ENCODE measurements around the gene EPS8L2. TPM values are rescaled to one million over a fixed set of nuclear protein-coding genes. Genes with fewer than 3 reads are reported as not detected.
A peak's percentile ranks its signal among the peaks of the same experiment; 100 is the strongest.

Gene EPS8L2
- polyA plus RNA-seq, 5 donors, result 41.3 to 88.7 (median 81.2) TPM

GRCh38 chr11:747158-748006 is 41.4 kb downstream of the EPS8L2 start, which contains the start of gene TALDO1:
TALDO1 (plus strand) TSS chr11:747464; CDS start chr11:747482, 18 bp downstream.
- peak; percentile 85 to 86 for DNase-seq

DNA sequence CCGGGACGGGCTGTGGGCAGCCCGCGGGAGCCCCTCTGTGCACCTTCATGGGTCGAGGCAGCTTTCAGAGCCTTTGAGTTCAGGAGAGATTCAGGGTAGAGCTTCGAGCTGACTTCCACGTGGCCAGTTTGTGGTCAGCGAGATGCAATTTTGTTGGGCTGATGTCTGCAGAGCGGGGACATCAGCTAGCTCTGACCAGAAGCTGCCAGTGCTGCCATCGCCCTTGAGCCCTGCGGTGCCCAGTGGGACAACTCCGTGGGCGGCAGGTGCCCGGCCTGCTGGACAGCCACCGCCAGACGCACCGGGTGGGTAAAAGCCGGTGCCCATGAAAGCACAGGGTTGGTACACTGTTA is 42.0 kb downstream of the EPS8L2 start:
- DNase-seq, result no peak

DNA sequence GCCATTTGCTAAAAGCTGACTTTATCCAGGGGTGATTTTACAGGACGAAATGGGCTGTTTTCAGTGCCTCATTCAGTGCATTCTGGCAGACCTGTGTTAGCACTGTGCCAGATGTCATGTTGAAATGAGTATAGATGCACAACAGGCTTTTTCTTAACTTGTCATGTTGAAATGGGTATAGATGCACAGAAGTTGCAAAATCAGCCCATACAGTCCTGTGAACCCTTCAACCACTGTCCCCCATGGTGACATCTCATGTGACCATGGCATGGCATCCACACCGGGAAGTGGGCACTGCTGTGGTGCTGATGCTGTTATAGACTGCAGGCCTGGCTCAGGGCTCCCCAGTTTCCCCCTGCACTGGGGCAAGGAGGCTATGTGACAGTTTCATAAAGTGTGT is 43.7 kb downstream of the EPS8L2 start:
- no peak for DNase-seq

- DNase-seq, result no peak
These were observed 54.2 kb downstream of the EPS8L2 start for GRCh38 chr11:760236-760635.

GRCh38 chr11:761526-762108 is 55.6 kb downstream of the EPS8L2 start:
- no peak for DNase-seq

- DNase-seq, result no peak
These were observed 56.5 kb downstream of the EPS8L2 start for GRCh38 chr11:762421-763072.

- no peak for DNase-seq
These were observed 57.0 kb downstream of the EPS8L2 start for GRCh38 chr11:763073-763463.

DNA sequence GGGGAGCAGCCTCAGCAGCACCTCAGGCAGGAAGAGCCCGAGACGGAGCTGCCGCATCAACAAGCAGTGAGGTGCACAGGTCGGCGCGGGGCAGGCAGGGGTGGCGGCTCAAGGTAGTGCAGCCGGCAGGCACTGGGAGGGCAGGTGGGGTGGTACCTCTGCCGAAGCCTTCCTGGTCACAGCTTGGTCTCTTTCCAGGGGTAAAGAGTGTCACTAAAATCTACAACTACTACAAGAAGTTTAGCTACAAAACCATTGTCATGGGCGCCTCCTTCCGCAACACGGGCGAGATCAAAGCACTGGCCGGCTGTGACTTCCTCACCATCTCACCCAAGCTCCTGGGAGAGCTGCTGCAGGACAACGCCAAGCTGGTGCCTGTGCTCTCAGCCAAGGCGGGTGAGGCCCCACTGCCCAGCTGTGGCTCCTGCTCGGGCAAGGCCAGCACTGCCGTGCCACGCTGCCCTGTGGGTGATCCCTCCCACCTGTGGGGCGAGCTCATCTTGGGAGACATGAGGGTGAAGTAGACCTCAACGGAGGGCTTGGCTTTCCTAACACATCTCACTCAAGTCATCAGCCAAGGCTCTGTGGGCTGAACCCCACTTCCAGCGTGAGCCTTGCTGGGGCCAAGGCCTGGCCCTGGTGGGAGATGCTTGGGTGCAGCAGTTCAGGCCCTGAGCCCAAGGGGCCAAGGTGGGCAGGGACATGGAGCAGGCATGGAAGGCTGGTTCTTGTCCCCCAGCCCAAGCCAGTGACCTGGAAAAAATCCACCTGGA is 57.7 kb downstream of the EPS8L2 start:
- DNase-seq, result no peak

DNA sequence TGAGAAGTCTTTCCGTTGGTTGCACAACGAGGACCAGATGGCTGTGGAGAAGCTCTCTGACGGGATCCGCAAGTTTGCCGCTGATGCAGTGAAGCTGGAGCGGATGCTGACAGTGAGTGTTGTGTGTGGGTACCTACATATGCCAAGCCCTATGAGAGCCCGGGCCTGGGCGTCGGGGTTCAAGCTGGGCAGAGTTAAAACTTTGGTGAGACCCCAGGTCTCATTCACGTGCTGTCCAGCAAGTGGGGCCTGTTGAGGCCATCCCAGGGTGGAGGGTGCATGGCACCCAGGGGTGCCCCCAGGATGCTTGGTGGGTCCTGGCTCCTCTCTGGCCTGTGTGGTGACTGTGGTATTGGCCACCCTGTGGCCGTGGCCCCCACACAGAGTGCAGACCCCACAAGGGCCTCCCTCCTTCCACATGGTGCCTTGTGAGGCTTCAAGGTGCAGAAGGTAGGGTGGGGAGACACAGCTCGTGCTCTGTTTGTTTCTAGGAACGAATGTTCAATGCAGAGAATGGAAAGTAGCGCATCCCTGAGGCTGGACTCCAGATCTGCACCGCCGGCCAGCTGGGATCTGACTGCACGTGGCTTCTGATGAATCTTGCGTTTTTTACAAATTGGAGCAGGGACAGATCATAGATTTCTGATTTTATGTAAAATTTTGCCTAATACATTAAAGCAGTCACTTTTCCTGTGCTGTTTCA is 58.4 kb downstream of the EPS8L2 start:
- no peak for DNase-seq

DNA sequence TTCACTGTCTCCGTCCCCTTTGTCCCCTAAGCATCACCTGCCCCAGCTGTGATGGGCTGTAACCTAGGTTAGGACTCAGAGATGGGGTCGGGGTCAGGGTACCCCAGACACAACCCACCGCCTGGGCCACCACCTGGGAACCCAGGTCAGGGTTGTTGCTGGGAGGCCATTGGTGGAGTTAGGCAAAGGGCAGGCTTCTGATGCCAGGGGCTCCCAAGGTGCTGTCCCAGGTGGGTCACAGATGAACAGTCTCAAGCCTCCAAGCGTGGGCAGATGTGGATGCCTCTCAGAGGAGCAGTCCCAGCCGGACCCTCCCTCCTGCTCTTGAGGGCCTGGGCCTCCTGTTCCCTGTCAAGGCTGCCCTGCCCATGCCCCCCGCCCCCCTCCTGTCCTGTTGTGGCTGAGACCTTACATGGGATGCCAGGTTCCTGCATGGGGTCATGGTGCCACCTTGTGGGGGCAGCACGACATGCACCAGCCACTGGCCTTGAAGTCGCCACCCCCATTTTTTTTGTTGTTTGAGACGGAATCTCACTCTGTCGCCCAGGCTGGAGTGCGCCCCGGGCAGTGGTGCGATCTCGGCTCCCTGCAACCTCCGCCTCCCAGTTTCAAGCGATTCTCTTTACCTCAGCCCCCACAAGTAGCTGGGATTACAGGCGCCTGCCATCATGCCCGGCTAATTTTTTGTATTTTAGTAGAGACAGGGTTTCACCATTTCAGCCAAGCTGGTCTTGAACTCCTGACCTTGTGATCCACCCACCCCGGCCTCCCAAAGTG is 59.2 kb downstream of the EPS8L2 start:
- no peak for DNase-seq

- no peak for DNase-seq
These were observed 59.7 kb downstream of the EPS8L2 start for GRCh38 chr11:765802-766091.

DNA sequence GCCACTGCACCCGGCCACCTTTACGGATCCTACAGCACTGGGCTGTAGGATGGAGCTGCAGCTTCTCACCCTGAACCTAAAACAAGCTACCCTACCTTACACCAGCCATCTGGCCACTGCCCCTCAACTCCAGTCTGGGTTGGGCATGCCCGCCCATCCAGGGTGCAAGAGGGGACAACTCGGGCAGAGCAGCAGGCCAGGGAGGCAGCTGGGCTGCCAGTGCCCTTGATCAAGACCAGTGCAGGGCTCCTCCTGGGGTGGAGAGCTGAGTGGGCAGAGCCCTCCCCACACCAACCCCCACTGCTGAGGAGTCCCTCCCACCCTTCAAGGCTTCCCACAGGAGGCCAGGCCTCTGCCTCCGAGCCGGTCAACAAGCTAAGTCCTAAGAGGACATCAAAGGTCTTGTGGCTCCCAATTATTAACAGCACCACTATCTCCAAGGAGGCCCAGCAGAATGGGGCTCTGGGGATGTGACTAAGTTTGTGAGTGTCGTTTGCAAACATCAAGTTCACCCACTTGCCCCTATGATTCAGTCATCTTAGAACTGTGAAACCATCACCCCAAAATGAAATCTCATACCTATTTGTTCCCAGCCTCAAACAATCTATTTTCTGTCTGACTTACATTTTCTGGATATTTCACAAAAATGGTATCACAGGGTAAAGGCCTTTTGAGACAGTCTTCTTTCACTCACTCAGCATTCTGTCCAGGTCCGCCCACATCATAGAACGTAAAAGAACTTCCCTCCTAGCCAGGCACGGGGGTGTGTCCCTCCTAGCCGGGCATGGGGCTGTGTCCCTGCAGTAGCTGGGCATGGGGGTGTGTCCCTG is 60.3 kb downstream of the EPS8L2 start:
- DNase-seq, result no peak

DNA sequence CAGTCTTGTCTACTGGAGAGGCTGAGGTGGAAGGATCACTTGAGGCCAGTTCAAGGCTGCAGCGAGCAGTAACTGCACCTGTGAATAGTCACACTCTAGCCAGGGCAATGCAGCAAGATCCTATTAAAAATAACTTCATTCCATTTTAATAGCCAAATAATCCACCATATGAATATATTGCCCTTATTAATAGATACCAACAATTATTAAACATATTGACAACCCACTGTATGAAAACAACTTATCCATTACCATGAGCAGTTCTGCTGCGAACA is 60.8 kb downstream of the EPS8L2 start:
- no peak for DNase-seq

DNA sequence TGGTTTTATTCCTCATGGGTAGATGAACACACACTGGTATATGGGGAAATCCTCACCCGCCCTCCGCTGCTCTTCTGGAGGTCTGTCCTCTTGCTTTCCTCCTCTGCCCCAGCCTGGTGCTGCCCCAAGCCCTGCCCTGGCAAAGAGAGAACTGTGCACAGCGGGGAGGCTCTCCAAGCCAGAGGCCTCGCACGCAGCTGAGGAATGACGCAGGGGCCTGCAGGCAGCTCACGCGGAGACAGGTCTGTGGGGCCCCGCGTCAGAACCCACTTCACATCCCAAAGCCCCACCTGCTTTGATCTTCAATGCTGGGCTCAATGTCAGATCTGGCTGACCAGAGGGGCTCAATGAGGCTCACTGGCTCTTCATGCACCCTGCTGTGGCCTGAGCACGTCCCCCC is 61.2 kb downstream of the EPS8L2 start:
- no peak for DNase-seq

DNA sequence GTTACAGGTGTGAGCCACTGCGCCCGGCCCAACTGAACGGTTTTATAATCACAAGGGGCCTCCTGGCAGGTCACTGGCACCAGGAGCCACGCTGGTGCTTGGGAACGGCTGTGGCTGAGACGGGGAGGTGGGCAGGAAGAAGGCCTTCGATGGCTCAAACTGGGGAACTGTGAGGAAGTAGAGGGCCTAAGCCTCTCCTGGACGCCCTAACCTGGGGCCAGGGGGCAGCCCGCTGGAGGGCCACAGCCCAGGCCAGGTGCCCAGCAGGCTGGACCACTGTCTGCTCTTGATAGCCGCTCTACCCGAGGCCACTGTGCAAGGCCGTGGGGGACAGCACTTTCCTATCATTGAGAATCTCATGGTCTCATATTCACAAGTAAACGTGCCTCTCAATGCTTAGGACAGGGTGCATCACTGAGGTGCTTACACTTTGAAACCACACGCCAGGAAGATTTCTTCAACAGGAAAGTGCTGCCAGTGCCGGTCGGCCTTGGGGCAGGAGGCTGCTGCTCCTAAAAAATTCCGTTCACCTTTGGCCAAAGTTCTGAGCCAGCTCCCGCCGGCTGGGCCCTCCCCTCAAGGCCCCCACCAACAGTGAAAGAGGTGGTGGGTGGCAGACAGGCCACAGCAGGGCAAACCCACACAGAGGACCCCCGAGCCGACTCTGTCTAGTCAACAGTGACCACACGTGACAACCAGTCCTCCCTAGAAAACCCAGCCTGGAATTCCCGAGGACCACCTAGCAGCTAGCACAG is 64.0 kb downstream of the EPS8L2 start:
- no peak for DNase-seq

DNA sequence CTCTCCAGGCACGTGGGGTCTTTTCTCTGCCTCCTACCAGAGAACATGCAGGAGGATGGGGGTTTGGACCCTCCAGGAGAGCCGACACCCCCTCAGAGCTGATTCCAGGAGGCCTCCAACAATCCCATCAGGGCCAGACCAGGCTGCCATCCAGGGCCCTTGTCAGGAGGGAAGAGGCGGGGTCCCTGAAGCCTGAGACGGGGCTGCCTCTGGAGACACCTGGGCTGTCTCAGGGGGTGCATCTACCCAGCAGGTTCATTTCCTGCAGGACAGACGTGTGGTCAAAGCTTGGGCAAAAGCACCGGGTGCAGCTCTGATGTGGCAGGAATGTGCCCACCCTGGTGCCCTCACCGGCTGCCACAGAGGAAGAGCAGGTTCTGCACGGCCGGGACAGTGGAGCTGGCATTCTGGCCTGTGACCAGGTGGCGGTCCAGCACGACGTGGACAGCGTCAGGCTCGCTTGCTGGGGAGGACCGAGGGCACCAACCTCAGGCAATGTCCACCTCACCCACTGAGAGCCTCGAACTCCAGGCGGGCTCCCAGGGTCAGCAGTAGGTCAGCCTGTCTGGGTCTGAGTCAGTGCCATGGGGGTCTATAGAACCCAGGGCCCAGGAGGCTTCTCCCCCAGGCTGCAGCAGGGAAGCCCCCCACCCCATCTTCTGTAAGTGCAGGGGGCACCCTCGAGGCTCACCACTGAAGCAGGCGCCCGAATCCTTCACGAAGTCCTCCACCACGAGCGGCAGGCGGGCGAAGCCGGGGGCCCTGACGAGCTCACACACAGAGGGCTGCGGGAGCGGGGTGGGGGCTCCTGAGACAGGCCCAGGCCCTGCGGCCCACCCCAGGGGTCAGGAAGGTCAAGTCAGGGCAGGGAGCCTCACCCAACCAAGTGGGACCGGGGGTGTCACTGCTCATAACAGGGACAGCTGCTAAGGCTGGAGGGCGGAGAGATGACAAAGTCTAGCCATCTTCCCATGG is 64.9 kb downstream of the EPS8L2 start:
- no peak for DNase-seq

DNA sequence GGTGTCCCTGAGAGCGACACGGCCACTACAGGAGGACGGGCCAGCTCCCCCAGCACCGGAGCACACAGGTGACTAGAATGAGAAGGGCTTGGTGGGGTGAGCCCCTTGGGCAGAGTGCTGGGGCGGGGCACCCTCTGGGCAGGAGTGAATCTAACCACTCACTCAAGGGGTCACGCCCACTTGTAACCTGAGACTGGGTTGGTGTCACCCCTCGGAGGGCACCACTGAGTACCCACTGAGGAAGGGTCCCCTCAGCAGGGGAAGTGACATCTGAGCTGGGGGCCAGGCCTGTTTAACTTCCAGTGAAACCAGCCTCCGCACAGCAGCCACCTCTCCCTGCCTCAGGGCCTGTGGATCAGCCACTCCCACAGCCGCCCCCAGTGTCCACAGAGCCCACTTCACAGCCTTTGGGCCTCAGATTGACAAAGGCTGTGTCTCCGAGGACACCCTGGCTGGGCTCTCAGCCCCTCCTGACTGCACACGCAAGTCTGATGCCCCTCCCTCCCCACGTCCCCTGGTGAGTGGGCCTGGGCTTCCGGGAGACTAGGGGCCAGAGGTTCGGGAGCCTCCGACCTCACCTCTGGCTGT is 65.7 kb downstream of the EPS8L2 start:
- no peak for DNase-seq

All from right lung (tissue), 5 donors.